Esophagus muscularis mucosa (tissue), 3 donors: Measurements from ENCODE around the gene TEX13D.
"Not testable (repeated sequence)": the region's sequence is repeated elsewhere in the genome, so short reads cannot be mapped to it uniquely, and the experiment has no call there.

Source experiments
- CTCF ChIP-seq, 3 experiments: fragments of 200-600 bp in 2 of 3; fragments of 450-650 bp in 1 of 3; sonication (generic) in 2 of 3; IDR thresholded peaks; one replicate each; pipeline ENCODE4 v1.5.1; 2017 to 2019; ENCODE audit warnings: antibody characterized with exemption in 3 of 3, mild to moderate bottlenecking in 2 of 3, moderate library complexity in 1 of 3
- POLR2AphosphoS5 ChIP-seq, 2 donors: sonication (generic); formaldehyde crosslinking; IDR thresholded peaks; one replicate each; pipeline ENCODE4 v1.6.1; 2017; ENCODE audit warnings: antibody characterized with exemption in 2 of 2

- TF ChIP-seq CTCF, POLR2AphosphoS5 (IDR thresholded peaks at IDR 0.05): not testable (repeated sequence)
Measured at GRCh38 chrX:124299323-124299722, 33.1 kb upstream of the TEX13D start.
